Loucy (cell line): ENCODE results near the gene INTS1.

ENCODE experiments used
- EZH2phosphoT487 ChIP-seq: fragments of 200-600 bp; IDR thresholded peaks from 2 replicates; pipeline ENCODE4 v1.6.1; 2018; ENCODE audit warnings: antibody characterized with exemption, mild to moderate bottlenecking, moderate library complexity, borderline replicate concordance
- TF ChIP-seq, protein P1 (sequence below): fragments of 200-600 bp; sonication (generic); conservative IDR thresholded peaks from 2 replicates; pipeline ENCODE4 v1.5.1; 2014; ENCODE audit warnings: mild to moderate bottlenecking, antibody characterized with exemption, low read length

DNA sequence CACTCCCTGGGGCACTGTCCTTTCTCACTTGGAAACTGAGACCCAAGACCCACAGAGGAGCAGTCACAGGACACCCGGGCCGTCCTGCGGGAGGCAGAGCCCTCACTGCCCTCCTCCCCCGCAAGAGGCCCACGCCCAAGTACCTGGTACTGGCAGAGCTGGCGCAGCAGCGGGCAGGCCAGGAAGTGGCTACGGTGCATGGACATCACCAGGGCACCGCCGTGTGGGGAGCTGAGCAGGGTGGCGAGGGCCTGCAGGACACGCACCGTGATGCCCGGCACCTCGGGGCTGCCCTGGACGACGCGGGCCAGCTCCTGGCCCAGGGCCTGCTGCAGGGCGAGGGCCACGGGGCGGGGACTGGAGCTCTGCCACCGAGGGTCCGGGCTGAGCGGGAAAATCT is 24.9 kb downstream of the INTS1 start:
- TF ChIP-seq, protein P1, sequence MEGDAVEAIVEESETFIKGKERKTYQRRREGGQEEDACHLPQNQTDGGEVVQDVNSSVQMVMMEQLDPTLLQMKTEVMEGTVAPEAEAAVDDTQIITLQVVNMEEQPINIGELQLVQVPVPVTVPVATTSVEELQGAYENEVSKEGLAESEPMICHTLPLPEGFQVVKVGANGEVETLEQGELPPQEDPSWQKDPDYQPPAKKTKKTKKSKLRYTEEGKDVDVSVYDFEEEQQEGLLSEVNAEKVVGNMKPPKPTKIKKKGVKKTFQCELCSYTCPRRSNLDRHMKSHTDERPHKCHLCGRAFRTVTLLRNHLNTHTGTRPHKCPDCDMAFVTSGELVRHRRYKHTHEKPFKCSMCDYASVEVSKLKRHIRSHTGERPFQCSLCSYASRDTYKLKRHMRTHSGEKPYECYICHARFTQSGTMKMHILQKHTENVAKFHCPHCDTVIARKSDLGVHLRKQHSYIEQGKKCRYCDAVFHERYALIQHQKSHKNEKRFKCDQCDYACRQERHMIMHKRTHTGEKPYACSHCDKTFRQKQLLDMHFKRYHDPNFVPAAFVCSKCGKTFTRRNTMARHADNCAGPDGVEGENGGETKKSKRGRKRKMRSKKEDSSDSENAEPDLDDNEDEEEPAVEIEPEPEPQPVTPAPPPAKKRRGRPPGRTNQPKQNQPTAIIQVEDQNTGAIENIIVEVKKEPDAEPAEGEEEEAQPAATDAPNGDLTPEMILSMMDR = no peak
- TF ChIP-seq EZH2phosphoT487 = no peak
